GM12878 (cell line): ENCODE results near the gene SLC37A1. TPM values are rescaled to one million over a fixed set of nuclear protein-coding genes. Genes with fewer than 3 reads are reported as not detected.

Experiments used
- ASH2L ChIP-seq: fragments of 300-600, 200-600 bp; sonication (generic); IDR thresholded peaks from 2 replicates; pipeline ENCODE4 v1.6.1; 2017; ENCODE audit warnings: low read depth, mild to moderate bottlenecking, borderline replicate concordance
- HDGF ChIP-seq: fragments of 450-650 bp; IDR thresholded peaks from 2 replicates; pipeline ENCODE4 v1.6.1; 2016; ENCODE audit warnings: antibody characterized with exemption
- IRF4 ChIP-seq: IDR thresholded peaks from 2 replicates; pipeline ENCODE4 v1.6.1; 2011; ENCODE audit warnings: low read depth, low read length
- JUND ChIP-seq: IDR thresholded peaks from 2 replicates; pipeline ENCODE4 v1.6.1; 2012; ENCODE audit warnings: low read depth, mild to moderate bottlenecking, low read length, improper control_type of control experiment, moderate library complexity
- MEF2B ChIP-seq: fragments of 450-650 bp; IDR thresholded peaks from 2 replicates; pipeline ENCODE4 v1.6.1; 2018; ENCODE audit warnings: mild to moderate bottlenecking, moderate library complexity; ENCODE audit not compliant: partially characterized antibody, poor library complexity, severe bottlenecking
- MTA2 ChIP-seq: fragments of 450-650 bp; IDR thresholded peaks from 2 replicates; pipeline ENCODE4 v1.6.1; 2016; ENCODE audit warnings: low read depth, mild to moderate bottlenecking, moderate library complexity
- MYC ChIP-seq: IDR thresholded peaks from 2 replicates; pipeline ENCODE4 v1.6.1; 2011; ENCODE audit warnings: mild to moderate bottlenecking, low read length, moderate library complexity, inconsistent platforms; ENCODE audit not compliant: insufficient read depth, insufficient replicate concordance, insufficient read length, severe bottlenecking
- NFIC ChIP-seq: IDR thresholded peaks from 2 replicates; pipeline ENCODE4 v1.6.1; 2012; ENCODE audit warnings: low read depth, mild to moderate bottlenecking, inconsistent platforms, low read length, moderate library complexity
- NR2C1 ChIP-seq: fragments of 450-650 bp; IDR thresholded peaks from 2 replicates; pipeline ENCODE4 v1.6.1; 2017; ENCODE audit warnings: antibody characterized with exemption, mild to moderate bottlenecking, moderate library complexity
- NRF1 ChIP-seq: conservative IDR thresholded peaks from 2 replicates; pipeline ENCODE4 v1.6.1; 2011; ENCODE audit warnings: mild to moderate bottlenecking, low read depth, low read length, improper control_type of control experiment
- POLR2A ChIP-seq: IDR thresholded peaks from 2 replicates; pipeline ENCODE4 v1.6.1; 2011; ENCODE audit warnings: low read depth, mild to moderate bottlenecking, low read length
- RELA ChIP-seq: fragments of 450-650 bp; IDR thresholded peaks from 2 replicates; pipeline ENCODE4 v1.8.0; 2014; ENCODE audit warnings: borderline replicate concordance; ENCODE audit not compliant: partially characterized antibody
- SMAD5 ChIP-seq: IDR thresholded peaks from 2 replicates; pipeline ENCODE4 v1.6.1; 2016; ENCODE audit warnings: antibody characterized with exemption, low read depth
- SMC3 ChIP-seq: IDR thresholded peaks from 2 replicates; pipeline ENCODE4 v1.6.1; 2011; ENCODE audit warnings: low read length, improper control_type of control experiment, borderline replicate concordance
- SPI1 ChIP-seq: IDR thresholded peaks from 2 replicates; pipeline ENCODE4 v1.6.1; 2011; ENCODE audit warnings: low read depth, mild to moderate bottlenecking, low read length, moderate library complexity, borderline replicate concordance; ENCODE audit not compliant: insufficient read depth
- TBL1XR1 ChIP-seq: IDR thresholded peaks from 2 replicates; pipeline ENCODE4 v1.6.1; 2012; ENCODE audit warnings: low read depth, low read length, improper control_type of control experiment
- WRNIP1 ChIP-seq: IDR thresholded peaks from 2 replicates; pipeline ENCODE4 v1.6.1; 2011; ENCODE audit warnings: low read depth, low read length, improper control_type of control experiment, borderline replicate concordance
- ZZZ3 ChIP-seq: IDR thresholded peaks from 2 replicates; pipeline ENCODE4 v1.6.1; 2011; ENCODE audit warnings: low read depth; ENCODE audit not compliant: control insufficient read depth, insufficient read length
- polyA plus RNA-seq, 11 experiments: library from polyadenylated mRNA; depleted of rRNA in 4 of 11; unstranded in 6 of 11; stranded (reverse) in 5 of 11; fragments of >200 nt; fragmentation: Nextera tagmentation in 4 of 11; fragmentation: Illumina TruSeq in 1 of 11; extraction: Ambion mirVana in 4 of 11; extraction: Trizol in 1 of 11; gene quantifications; 1 replicate in 1 of 11; 2 replicates in 10 of 11; pipeline versions ENCODE4 v1.2.1 to v1.2.3, GENCODE V29; 2011 to 2016; ENCODE audit warnings: inconsistent platforms in 2 of 11, missing spikeins in 2 of 11, low read depth in 1 of 11
- total RNA-seq, 4 experiments: library from RNA; depleted of rRNA in 3 of 4; stranded (reverse); fragments of >200 nt in 3 of 4; fragmentation: Illumina TruSeq in 1 of 4; extraction: Trizol in 1 of 4; gene quantifications; 2 replicates each; pipeline versions ENCODE4 v1.2.1 to v1.2.3, GENCODE V29; 2013 to 2021
- TF ChIP-seq, protein P1 (sequence below): fragments of 450-650 bp; formaldehyde crosslinking; IDR thresholded peaks from 2 replicates; pipeline ENCODE4 v1.4.0; 2020; ENCODE audit warnings: mild to moderate bottlenecking, moderate library complexity
- TF ChIP-seq, protein P2 (sequence below): fragments of 450-650 bp; IDR thresholded peaks from 2 replicates; pipeline ENCODE4 v1.6.1; 2016; ENCODE audit warnings: mild to moderate bottlenecking
- TF ChIP-seq, protein P3 (sequence below): fragments of 450-650 bp; IDR thresholded peaks from 2 replicates; pipeline ENCODE4 v1.6.1; 2017; ENCODE audit warnings: mild to moderate bottlenecking, low read depth, inconsistent platforms; ENCODE audit not compliant: poor library complexity, severe bottlenecking

The SLC37A1 gene
- total and polyA plus RNA-seq, 10 of the 15 experiments (the other 5 are each of a cell fraction or from before 2014, with no cell fraction given), result 1.1 to 35.5 (median 24.4) TPM

DNA sequence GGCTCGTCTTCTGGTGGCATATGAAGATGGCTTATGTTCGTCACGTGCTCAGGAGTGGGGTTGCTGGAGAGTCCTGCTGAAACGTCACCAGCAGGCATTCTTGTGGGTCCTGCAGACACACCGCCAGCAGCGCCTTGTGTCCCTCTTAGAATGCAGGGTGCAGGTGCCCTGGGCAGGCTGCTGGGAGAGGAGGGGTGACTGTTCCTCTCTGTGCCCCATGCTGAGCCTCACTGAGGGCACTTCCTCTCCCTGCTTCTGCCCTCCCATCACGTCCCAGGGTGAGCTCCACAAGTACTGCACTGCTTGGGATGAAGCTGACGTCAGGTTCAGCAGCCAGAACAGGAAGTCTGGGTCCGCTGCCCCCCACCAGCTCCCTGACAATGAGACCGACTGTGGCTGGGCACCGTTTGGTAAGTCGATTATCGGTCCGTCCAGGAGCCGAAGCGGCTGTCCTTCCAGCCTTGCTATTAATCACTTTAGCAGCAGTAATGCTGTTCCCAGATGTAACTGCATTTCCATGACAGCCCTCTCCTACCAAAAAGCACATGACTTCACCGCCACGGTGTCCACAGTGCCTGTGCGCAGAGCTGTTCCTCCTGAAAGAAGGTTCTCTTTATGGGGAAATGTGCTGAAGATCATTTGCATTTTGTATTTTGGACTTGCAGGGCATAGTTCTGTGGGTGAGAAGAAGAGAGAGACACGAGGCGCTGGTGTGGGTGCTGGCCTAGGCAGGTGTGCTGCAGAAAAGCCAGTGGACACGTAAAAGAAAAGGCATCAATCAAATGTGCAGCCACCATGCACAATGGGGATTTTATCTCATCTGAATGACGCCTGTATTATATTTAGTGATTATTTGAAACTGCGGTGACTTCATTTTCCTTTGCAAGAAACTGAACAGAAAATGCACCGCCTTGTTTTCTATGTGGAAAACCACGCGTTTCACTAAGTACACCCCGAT is 21.0 kb downstream of the SLC37A1 start (continued):
- no peak for TF ChIP-seq NRF1
- no peak for TF ChIP-seq ZZZ3
- no peak; the same call in 1 of the 2 replicates for TF ChIP-seq NR2C1
- no peak for TF ChIP-seq SMAD5
- TF ChIP-seq, protein P1, sequence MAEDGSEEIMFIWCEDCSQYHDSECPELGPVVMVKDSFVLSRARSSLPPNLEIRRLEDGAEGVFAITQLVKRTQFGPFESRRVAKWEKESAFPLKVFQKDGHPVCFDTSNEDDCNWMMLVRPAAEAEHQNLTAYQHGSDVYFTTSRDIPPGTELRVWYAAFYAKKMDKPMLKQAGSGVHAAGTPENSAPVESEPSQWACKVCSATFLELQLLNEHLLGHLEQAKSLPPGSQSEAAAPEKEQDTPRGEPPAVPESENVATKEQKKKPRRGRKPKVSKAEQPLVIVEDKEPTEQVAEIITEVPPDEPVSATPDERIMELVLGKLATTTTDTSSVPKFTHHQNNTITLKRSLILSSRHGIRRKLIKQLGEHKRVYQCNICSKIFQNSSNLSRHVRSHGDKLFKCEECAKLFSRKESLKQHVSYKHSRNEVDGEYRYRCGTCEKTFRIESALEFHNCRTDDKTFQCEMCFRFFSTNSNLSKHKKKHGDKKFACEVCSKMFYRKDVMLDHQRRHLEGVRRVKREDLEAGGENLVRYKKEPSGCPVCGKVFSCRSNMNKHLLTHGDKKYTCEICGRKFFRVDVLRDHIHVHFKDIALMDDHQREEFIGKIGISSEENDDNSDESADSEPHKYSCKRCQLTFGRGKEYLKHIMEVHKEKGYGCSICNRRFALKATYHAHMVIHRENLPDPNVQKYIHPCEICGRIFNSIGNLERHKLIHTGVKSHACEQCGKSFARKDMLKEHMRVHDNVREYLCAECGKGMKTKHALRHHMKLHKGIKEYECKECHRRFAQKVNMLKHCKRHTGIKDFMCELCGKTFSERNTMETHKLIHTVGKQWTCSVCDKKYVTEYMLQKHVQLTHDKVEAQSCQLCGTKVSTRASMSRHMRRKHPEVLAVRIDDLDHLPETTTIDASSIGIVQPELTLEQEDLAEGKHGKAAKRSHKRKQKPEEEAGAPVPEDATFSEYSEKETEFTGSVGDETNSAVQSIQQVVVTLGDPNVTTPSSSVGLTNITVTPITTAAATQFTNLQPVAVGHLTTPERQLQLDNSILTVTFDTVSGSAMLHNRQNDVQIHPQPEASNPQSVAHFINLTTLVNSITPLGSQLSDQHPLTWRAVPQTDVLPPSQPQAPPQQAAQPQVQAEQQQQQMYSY, result no peak
- peak; percentile 88 for TF ChIP-seq MEF2B
- TF ChIP-seq SPI1, result peak; percentile 72; the same call in 1 of the 2 replicates
- TF ChIP-seq MTA2, result peak; percentile 97
- no peak for TF ChIP-seq ASH2L
- TF ChIP-seq TBL1XR1, result peak; percentile 48; the same call in 1 of the 2 replicates
- no peak for TF ChIP-seq WRNIP1
- TF ChIP-seq NFIC, result no peak
- no peak for TF ChIP-seq MYC
- TF ChIP-seq JUND, result peak; percentile 51; the same call in 1 of the 2 replicates
- TF ChIP-seq, protein P2, sequence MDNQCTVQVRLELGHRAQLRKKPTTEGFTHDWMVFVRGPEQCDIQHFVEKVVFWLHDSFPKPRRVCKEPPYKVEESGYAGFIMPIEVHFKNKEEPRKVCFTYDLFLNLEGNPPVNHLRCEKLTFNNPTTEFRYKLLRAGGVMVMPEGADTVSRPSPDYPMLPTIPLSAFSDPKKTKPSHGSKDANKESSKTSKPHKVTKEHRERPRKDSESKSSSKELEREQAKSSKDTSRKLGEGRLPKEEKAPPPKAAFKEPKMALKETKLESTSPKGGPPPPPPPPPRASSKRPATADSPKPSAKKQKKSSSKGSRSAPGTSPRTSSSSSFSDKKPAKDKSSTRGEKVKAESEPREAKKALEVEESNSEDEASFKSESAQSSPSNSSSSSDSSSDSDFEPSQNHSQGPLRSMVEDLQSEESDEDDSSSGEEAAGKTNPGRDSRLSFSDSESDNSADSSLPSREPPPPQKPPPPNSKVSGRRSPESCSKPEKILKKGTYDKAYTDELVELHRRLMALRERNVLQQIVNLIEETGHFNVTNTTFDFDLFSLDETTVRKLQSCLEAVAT, result peak; percentile 78; the same call in 1 of the 2 replicates
- peak; percentile 40; the same call in 1 of the 2 replicates for TF ChIP-seq HDGF
- TF ChIP-seq SMC3, result no peak
- 0 out of 2 replicates have a peak, but pooled peaks have one; percentile 8 for TF ChIP-seq IRF4
- TF ChIP-seq RELA, result no peak
- TF ChIP-seq, protein P3, sequence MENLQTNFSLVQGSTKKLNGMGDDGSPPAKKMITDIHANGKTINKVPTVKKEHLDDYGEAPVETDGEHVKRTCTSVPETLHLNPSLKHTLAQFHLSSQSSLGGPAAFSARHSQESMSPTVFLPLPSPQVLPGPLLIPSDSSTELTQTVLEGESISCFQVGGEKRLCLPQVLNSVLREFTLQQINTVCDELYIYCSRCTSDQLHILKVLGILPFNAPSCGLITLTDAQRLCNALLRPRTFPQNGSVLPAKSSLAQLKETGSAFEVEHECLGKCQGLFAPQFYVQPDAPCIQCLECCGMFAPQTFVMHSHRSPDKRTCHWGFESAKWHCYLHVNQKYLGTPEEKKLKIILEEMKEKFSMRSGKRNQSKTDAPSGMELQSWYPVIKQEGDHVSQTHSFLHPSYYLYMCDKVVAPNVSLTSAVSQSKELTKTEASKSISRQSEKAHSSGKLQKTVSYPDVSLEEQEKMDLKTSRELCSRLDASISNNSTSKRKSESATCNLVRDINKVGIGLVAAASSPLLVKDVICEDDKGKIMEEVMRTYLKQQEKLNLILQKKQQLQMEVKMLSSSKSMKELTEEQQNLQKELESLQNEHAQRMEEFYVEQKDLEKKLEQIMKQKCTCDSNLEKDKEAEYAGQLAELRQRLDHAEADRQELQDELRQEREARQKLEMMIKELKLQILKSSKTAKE, result peak; percentile 89
- peak; percentile 39; the same call in 1 of the 2 replicates for TF ChIP-seq POLR2A
